GM21717 (cell line): ENCODE data around the gene SIMC1.
"Not testable (repeated sequence)": the region's sequence is repeated elsewhere in the genome, so short reads cannot be mapped to it uniquely, and the experiment has no call there.

Source experiments
- ATAC-seq: cut with Tn5 transposase; IDR thresholded peaks from one replicate; pipeline ENCODE4 v1.9.1; 2021; ENCODE audit warnings: mild to moderate bottlenecking, moderate library complexity; ENCODE audit not compliant: unreplicated experiment

The SIMC1 gene

DNA sequence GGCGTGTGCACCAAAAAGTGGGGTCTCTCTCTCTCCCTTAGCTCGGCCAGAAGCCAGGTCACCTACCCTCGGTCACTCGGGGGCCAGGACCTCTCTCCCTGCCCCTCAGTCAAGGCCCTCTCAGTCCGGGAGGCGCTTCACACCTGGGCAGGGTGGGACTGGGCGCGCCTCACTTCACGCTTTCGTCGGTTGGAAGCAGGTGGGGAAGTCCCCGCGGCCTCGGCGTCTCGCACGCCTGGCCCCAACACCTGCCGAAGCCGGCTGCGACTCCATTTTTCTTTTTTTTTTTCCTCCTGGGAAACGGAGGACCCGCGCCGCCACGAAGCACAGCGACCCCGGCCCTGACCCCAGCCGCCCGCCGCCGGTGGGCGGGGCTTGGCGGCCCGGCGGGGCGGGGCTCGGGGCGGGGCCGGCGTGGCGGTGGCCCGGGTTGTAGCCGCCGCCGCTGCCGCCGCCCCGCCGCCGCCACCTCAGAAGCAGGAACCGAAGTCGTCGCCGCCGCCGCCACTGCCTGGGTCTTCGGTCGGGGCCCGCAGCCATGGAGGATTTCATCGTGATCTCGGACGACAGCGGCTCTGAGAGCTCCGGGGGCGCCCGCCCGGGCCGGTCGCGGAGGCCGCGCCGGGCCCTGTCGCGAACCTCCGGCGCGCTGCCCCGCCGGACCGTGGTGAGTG is at the start of gene SIMC1:
Gene SIMC1, plus strand, starts transcription at position 454 of the 674 bp plus-strand sequence. Its CDS starts 85 bp downstream, at position 539.
- peak; percentile 70 for ATAC-seq

DNA sequence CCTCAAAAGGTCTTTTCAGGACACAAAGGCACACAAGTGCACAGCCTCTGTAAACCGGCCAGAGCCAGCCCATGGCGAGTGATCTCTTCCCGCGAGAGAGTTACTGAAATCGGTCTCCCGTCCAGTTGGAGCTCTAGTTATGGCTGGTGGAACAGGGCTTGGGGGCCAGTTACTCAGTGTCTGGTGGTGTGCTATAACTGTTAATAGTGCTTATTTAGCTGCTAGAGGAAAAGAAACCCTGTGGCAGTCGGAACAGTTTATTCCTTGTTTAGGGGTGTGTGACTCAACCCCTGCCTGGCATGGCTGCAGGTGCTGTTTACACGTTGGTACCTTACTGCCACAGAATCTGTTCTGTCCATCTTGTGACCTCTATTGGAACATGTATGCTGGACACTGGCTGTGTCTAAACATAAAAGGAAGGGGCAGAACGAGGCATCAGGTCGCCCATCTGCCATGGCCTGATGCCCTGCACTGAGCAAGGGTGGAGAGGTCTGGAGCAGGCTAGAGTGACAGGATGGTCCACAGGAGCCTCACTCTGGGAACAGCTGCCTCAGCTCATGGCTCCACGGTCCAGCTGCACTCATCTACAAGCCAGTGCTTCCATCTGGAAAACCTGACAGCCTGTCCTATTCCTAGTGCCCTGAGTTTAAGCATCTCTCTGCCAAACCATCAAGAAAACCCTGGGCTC is 49.6 kb upstream of the SIMC1 start:
- ATAC-seq, result no peak

DNA sequence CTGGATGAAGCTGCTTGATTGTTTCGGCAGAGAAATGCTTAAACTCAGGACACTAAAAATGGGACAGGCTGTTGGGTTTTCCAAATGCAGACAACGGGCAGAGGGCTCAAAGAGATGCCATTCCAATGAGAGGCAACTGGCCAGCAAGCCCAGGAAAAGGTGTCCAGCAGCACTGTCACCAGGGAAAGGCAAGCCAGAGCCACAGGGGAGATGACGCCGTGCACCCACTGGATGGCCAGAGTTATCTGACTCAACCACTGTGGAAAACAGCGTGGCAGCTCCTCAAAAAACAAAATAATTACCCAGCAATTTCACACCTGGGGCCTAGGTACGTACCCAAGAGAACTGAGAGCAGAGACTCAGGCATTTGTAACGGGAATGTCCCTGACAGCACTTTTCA is 48.4 kb upstream of the SIMC1 start:
- no peak for ATAC-seq

DNA sequence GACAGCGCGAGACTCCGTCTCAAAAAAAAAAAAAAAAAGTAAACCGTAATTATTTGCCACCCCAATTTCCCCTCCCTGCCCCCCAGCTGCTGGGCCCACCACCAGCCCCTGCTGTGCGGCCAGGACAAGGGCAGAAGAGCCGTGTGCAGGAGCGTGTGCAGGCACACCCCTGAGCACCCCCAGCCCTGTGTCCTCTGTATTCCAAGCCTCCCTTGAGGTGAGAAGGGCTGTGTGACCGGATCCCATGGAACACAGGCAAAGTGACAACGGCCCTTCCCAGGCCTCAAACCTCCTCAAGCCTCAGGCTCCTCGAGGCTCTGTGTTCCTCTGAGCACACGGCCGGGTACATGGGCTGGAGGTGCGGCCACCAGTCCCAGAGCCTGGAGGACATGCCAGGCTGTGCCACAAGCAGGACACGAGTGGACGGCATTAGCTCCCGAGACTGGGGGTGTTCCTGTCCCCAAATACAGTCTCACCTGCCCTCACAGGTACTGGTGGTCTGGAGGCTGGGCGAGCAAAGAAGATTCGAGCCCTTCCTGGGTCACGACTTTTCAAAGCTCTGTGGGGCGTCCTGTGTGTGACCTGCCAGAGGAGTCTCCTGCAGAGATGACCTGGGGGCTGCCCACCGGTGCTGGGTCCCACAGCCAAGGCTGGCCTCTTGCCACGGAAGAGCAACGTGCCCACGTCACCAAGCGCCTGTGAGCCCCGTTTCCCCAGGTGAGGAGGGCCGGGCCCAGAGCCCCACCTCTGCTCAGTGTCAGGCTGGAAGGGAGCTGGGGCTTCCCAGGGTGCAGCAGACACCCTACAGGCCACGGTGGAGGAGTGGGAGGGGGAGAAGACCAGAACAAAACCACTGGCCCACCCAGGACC is 47.1 kb upstream of the SIMC1 start:
- no peak for ATAC-seq

DNA sequence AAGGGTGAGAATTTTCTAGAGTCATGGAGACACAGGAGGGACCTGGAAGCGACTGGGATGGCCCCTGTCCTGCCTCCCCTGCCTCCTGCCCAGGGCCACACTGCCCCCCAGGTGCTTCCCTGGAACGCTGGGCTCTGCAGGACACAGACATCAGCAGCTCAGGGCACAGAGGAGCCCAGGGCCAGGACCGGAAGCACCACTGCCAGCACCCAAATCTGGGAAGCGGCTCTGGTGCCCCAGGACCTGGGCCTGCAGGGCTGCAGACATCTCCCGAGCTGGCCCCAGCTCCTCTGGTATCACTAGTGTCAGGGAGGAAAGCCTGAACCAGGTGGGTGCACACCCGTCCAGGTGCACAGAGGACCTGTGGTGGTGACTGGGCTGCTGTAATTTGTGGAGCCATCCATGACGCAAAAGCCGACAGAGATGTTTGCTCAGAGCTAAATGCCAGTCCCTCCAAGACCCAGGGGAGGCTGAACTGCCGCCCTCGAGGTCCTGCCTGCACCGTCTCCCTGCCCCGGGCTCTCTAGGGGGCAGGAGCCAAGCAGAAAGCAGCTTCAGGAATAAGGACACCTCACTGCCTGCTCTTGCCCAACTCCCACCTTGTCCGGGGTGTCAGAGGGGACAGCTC is 46.0 kb upstream of the SIMC1 start:
- ATAC-seq, result no peak

DNA sequence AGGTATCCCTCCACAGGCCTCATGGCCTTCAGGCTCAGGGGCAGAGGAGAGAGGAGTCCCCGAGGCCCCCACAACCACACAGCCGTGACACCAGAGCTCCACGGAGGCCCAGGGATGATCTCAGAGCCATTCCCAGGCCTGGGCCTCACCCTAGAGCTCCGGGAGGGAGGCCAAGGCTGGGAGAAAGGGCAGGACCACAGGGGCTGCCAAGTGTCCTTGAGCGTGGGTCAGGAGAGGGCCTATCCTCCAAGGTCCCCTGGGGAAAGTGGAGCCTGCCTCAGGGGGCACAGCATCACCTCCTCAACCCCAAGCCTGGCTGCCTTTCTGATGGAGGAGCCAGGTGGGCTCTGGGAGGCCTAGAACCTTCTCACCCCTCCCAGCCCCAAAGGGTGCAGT is 45.5 kb upstream of the SIMC1 start:
- ATAC-seq, result not testable (repeated sequence)

DNA sequence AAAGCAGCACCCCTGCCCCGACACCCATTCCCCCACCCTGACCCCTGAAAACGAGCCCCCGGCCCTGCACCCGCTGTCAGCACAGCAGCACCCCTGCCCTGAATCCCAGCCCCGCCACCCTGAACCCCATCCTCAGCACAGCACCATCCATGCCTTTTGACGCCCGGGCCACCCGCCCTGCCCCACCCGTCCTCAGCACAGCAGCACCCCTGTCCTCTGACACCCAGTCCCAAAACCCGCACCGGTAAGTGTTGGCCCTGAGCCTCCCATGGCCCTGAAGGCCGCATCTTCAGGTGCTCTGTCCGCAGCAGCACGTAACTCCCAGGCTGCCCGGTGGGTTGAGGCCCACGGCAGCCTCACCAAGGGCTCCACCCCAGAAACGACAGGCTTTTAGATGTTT is 44.6 kb upstream of the SIMC1 start:
- ATAC-seq, result not testable (repeated sequence)

DNA sequence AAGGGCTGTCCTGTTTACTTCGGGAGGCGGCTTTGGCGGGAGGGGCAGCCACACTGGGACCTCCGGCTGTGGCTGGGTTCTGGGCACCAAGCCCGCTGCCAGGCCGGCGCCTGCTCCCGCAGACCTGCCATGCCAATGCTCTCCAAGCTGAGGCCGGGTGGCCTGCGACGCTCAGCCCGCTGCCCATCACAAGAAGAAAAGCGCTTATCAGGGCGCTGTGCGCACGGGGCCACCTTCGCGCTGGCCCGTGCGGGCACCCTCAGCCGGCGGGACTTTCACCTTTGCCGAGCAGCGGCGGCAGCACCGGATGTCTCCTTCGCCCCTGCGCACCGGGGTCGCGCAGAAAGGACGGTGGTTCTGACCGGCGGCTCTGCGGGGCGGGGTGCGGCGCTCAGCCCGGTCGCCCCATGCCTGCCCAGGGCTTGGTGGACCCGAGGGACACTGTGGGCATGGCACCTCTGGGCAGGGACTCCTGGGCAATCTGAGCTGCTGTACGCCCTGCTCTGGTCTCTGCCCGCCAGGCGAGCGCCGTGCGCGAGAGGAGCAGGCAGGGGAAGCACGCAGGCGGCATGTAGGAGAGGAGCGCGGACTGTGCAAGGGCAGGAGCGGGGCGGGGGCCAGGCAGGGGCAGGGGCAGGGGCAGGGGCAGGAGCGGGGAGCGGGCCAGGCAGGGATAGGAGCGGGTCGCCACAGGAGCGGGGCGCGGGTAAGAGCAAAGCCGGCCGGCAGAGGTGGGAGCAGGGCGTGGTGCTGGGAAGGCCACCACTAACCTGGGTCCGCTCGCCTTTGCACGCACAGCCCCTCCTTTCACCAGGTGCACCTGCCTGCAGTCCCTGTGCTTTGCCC is 43.8 kb upstream of the SIMC1 start:
- not testable (repeated sequence) for ATAC-seq

DNA sequence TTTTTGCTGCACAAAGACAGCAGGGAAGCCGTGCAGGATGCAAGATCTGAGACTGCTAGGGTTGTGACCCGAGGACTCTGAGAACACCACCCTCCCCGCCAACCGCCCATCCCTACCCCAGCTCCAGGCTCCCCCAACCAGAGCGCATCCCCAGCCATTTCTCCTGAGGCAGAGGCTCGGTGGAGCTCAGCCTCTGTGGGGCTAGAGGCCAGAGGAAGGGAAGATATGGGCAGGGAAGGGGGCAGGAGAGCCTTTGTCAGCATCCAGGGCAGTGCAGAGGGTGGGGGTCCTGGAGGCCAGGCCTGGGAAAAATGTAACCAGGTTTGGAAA is 43.2 kb upstream of the SIMC1 start:
- ATAC-seq, result not testable (repeated sequence)

DNA sequence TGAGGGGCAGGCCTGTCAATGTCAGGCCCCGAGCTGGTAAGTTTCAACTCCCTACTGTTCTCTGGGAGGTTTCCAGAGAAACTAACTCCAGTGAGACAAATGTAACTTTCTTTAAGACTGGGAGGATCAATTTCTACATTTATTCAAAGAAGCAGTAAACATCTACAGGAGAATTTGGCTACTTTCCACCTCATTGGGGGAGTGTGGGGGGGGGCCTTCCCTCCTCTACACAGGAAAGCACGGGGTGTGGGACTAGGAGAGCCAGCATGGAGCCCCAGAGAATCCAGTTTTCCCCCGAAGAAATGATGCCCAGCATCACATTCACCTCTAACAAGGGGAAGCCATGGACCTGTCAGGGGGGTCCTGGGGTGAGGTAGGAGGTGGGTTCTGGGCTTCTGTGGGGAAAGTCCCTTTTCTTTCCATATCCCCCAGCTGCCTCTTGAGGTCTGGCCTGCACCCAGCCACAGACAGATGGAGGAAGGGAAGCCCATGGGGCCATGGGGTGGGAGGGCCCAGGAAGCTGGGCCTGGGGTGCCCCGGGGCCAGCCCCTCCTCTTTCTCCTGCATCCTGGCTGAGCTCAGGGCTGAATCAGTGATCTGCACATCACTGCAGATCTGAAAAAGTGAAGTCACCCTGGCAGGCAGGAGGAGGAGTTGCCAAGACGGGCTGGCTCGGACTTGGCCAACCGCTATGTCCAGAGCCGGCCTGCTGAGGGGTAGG is 42.6 kb upstream of the SIMC1 start:
- ATAC-seq, result not testable (repeated sequence)

DNA sequence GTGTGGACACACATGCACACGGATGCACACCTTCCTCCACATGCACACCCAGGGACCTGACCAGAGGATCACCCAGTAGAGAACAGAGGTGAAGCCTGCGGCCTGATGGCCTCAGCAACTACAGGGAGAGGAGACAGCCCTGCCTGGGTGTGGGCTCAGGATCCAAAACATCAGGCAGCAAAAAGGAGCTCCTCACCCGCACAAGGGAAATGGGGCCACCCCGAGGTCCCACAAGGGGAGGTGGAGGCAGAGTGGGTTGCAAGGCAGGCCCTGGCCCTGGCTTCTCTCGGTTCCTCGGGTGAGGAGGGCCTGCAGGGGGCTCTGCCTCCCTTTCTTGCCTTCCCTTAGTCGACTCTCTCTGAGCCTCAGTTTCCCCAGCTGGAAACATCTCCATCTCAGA is 41.4 kb upstream of the SIMC1 start:
- not testable (repeated sequence) for ATAC-seq

DNA sequence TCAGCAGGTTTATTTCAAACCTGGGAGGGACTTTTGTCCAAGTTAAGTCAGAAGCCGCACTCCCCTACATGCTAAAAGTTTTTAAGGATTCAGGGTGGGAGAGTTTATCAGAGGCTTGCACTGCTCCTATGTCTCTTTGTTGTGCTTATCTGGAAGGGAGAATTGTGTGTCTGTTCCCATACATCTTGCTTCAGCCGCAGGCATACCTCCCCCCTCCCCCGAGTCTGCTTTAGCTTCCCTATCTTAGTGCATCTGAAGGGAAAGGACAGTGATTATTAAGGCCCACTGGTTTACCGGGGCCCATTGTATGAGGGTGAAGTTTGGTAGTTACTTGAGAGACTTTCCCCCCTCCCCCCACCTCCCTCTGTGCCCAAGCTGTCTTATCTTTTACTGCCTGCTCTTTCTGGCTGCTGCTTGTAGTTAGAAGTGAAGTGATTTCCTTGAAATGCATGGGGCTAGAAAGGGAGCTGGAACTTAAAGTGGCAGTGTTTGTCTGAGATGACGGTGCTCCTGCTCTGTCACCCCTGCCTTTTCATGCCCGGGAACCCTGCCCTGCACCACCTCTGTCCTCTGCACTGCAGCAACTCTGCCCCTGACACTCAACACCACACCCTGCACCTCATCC is 40.9 kb upstream of the SIMC1 start:
- not testable (repeated sequence) for ATAC-seq

DNA sequence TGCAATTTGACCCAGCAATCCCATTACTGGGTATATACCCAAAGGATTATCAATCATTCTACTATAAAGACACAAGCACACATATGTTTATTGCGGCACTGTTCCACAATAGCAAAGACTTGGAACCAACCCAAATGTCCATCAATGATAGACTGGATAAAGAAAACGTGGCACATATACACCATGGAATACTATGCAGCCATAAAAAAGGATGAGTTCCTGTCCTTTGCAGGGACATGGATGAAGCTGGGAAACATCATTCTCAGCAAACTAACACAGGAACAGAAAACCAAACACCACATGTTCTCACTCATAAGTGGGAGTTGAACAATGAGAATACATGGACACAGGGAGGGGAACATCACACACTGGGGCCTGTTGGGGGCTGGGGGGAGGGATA is 39.9 kb upstream of the SIMC1 start:
- ATAC-seq, result not testable (repeated sequence)

DNA sequence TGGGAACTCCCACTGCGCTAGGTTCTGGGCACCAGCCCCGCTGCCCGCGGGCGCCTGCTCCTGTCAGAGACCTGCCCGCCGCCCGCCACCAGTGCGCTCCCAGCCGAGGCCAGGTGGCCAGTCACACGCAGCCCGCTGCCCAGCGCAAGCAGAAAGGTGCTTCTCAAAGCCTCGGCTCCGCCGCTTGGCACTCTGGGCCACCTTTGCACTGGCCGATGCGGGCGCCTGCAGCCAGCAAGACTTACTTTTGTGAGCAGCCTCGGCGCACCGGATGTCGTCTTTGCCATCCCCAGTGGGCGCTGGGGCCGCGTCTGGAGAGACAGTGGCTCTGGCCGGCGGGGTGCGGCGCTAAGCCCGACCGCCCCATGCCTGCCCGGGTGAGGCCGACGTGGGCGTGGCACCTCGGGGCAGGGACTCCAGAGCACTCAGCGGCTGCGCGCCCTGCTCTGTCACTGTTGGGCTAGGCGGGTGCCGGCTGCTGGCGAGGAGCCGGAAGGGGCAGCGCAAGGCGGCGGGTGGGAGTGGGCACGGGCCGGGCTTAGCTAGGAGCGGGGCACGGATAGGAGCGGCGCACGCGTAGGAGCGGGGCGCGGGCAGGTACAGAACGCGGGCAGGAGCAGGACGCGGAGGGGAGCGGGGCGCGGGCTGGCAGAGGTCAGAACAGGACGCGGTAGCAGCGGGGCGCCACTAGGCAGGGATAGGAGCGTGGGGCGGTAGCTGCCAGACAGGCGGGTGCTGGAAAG is 39.1 kb upstream of the SIMC1 start:
- not testable (repeated sequence) for ATAC-seq

DNA sequence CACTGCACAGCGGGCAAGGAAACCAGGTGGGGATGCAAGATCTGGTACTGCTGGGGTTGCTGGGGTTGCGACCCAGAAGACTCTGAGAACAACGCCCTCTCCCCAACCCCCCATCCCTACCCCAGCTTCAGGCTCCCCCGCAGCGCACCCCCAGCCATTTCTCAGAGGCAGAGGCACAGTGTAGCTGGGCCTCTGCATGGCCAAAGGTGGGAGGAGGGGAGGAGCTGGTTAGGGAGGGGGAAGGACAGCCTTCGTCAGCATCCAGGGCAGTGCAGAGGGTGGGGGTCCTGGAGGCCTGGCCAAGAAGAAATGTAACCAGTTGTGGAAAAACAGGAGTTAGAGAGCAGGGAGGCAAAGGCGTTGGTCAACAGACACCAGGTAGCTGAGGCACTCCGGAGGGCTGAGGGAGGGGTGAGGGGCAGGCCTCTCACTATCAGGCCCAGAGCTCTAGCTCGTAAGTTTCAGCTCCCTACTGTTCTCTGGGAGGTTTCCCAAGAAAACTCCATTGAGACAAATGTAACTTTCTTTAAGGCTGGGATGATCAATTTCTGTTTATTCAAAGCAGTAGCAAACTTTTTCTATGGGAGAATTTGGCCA is 38.3 kb upstream of the SIMC1 start:
- not testable (repeated sequence) for ATAC-seq

DNA sequence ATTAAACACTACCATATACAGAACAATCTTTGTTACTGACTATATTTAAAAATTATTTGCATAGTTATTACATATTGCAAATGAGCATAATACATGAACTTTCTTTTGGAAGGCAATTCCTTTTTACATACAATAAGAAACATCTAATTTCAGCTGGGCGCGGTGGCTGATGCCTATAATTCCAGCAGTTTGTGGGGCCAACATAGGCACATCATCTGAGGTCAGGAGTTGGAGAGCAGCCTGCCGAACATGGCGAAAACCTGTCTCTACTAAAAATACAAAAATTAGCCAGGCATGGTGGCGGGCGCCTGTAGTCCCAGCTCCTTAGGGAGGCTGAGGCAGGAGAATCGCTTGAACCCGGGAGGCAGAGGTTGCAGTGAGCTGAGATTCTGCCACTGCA is 36.4 kb upstream of the SIMC1 start:
- ATAC-seq, result no peak

DNA sequence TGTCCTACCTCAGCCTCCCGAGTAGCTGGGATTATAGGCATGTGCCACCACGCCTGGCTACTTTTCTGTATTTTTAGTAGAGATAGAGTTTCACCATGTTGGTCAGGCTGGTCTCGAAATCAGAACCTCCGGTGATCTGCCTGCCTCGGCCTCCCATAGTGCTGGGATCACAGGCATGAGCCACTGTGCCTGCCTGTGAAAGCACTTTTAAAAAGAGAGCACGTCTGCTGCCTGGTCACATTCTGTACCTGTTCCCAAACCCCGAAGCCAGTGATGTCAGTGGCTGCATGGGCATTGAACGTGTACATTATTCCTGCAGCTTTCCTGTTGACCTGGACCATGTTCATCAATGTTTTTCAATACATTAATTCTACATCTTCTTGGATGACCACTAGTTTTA is 35.1 kb upstream of the SIMC1 start:
- ATAC-seq, result no peak

DNA sequence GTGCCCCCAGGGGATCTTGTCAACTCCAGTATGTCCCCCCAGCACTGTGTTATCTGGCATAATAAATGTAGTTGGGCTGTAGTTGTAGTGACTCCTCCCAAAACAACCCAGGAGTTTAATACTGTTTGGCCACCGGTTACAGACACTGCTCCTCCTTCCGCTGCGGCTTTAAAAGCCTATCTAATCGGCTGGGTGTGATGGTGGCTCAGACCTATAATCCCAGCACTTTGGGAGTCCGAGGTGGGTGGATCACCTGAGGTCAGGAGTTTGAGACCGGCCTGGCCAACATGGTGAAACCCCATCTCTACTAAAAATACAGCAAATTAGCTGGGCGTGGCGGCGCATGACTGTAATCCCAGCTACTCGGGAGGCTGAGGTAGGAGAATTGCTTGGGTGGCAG is 34.7 kb upstream of the SIMC1 start:
- ATAC-seq, result not testable (repeated sequence)
